GM21526 (cell line): ENCODE measurements around the gene TRDMT1.

Experiments
- ATAC-seq: cut with Tn5 transposase; IDR thresholded peaks from one replicate; pipeline ENCODE4 v1.9.1; 2021; ENCODE audit warnings: moderate library complexity; ENCODE audit not compliant: unreplicated experiment, low FRiP score

Gene TRDMT1

GRCh38 chr10:17213646-17214349 is 12.3 kb upstream of the TRDMT1 start:
- no peak for ATAC-seq

GRCh38 chr10:17212802-17213221 is 11.3 kb upstream of the TRDMT1 start:
- ATAC-seq: no peak

GRCh38 chr10:17210361-17210760 is 8.9 kb upstream of the TRDMT1 start:
- ATAC-seq: no peak

- no peak for ATAC-seq
These were observed 8.4 kb upstream of the TRDMT1 start for GRCh38 chr10:17209881-17210280.

- ATAC-seq: no peak
These were observed 7.8 kb upstream of the TRDMT1 start for GRCh38 chr10:17209302-17209701.

GRCh38 chr10:17208476-17208875 is 7.0 kb upstream of the TRDMT1 start:
- no peak for ATAC-seq

- ATAC-seq: no peak
These were observed 4.8 kb upstream of the TRDMT1 start for GRCh38 chr10:17206210-17206709.

- ATAC-seq: no peak
These were observed 1.9 kb upstream of the TRDMT1 start for GRCh38 chr10:17203416-17203815.

GRCh38 chr10:17202999-17203398 is 1.5 kb upstream of the TRDMT1 start:
- ATAC-seq: no peak

- ATAC-seq: no peak
These were observed 1.0 kb upstream of the TRDMT1 start for GRCh38 chr10:17202506-17202905.

GRCh38 chr10:17201794-17202116 is 283 bp upstream of the TRDMT1 start:
- ATAC-seq: no peak

GRCh38 chr10:17200001-17200911 is 1.2 kb downstream of the TRDMT1 start:
- ATAC-seq: no peak

GRCh38 chr10:17199351-17199804 is 2.1 kb downstream of the TRDMT1 start:
- no peak for ATAC-seq

GRCh38 chr10:17196573-17196972 is 4.9 kb downstream of the TRDMT1 start:
- no peak for ATAC-seq

GRCh38 chr10:17196045-17196444 is 5.4 kb downstream of the TRDMT1 start:
- no peak for ATAC-seq

GRCh38 chr10:17195083-17195482 is 6.4 kb downstream of the TRDMT1 start:
- ATAC-seq: no peak

GRCh38 chr10:17190602-17191001 is 10.9 kb downstream of the TRDMT1 start:
- ATAC-seq: no peak

GRCh38 chr10:17188644-17189172 is 12.8 kb downstream of the TRDMT1 start:
- ATAC-seq: no peak

- ATAC-seq: no peak
These were observed 15.6 kb downstream of the TRDMT1 start for GRCh38 chr10:17185873-17186272.

GRCh38 chr10:17183110-17183509 is 18.4 kb downstream of the TRDMT1 start:
- no peak for ATAC-seq

- no peak for ATAC-seq
These were observed 19.7 kb downstream of the TRDMT1 start for GRCh38 chr10:17181751-17182150.
